IMR-90 (cell line): ENCODE data around the gene ITPK1. TPM values are rescaled to one million over a fixed set of nuclear protein-coding genes. Genes with fewer than 3 reads are reported as not detected.

Source experiments
- ATAC-seq: fragments of 200-7000 bp; cut with Tn5 transposase; 2 replicates; pipeline ENCODE4 v1.9.1; 2020; ENCODE audit warnings: low read depth, mild to moderate bottlenecking, moderate library complexity
- BruUV-seq: library from RNA; stranded (reverse); fragments of 400-500 nt; replicated peaks from 2 replicates; lab custom pipeline; 2021; lab: Mats Ljungman, UMichigan
- CTCF ChIA-PET: fragments of 300-600 bp; formaldehyde crosslinking; extraction: SDS; loops from one replicate; lab custom pipeline; 2021; ENCODE audit warnings: antibody characterized with exemption; lab: Yijun Ruan, JAX
- POLR2A ChIA-PET: fragments of 300-600 bp; sonication (Branson Sonifier 250); formaldehyde crosslinking; loops from one replicate; lab custom pipeline; 2022; ENCODE audit warnings: antibody characterized with exemption; ENCODE audit not compliant: unreplicated experiment; lab: Charles Lee
- DNase-seq: peaks from one replicate; pipeline ENCODE4 v3.0.0; 2013
- H2AFZ ChIP-seq: replicated peaks from 2 replicates; pipeline ENCODE3; 2013; ENCODE audit warnings: low read length, mild to moderate bottlenecking; ENCODE audit not compliant: poor library complexity
- H2AK5ac ChIP-seq: 2 replicates; pipeline ENCODE4 v1.6.1; 2013; ENCODE audit warnings: low read depth, low read length, inconsistent platforms
- H2AK9ac ChIP-seq: replicated peaks from 2 replicates; pipeline ENCODE3; 2013; ENCODE audit warnings: mild to moderate bottlenecking, low read depth, low read length, moderate library complexity; ENCODE audit not compliant: poor library complexity
- H2BK120ac ChIP-seq: 2 replicates; pipeline ENCODE4 v1.6.1; 2013; ENCODE audit warnings: low read depth, low read length, inconsistent platforms
- H2BK15ac ChIP-seq: 3 replicates; pipeline ENCODE4 v1.6.1; 2013; ENCODE audit warnings: low read depth, low read length, inconsistent platforms
- H2BK20ac ChIP-seq: 2 replicates; pipeline ENCODE4 v1.6.1; 2013; ENCODE audit warnings: low read depth, mild to moderate bottlenecking, inconsistent platforms, low read length, moderate library complexity
- H2BK5ac ChIP-seq: 2 replicates; pipeline ENCODE4 v1.6.1; 2013; ENCODE audit warnings: mild to moderate bottlenecking, low read depth, low read length, inconsistent platforms; ENCODE audit not compliant: poor library complexity, severe bottlenecking
- H3K14ac ChIP-seq: replicated peaks from 2 replicates; pipeline ENCODE4 v1.6.1; 2013; ENCODE audit warnings: low read depth, low read length, inconsistent platforms
- H3K18ac ChIP-seq: 2 replicates; pipeline ENCODE4 v1.6.1; 2013; ENCODE audit warnings: low read depth, low read length, control low read depth
- H3K23ac ChIP-seq: 2 replicates; pipeline ENCODE4 v1.6.1; 2013; ENCODE audit warnings: low read depth, low read length, inconsistent platforms
- H3K27ac ChIP-seq: 2 replicates; pipeline ENCODE4 v1.5.1; 2013; ENCODE audit warnings: mild to moderate bottlenecking, control low read depth, low read length; ENCODE audit not compliant: insufficient read depth
- H3K27me3 ChIP-seq: 2 replicates; pipeline ENCODE4 v1.6.1; 2013; ENCODE audit warnings: low read length; ENCODE audit not compliant: control insufficient read depth, insufficient read depth
- H3K36me3 ChIP-seq: 2 replicates; pipeline ENCODE4 v1.6.1; 2013; ENCODE audit warnings: low read length, mixed read lengths; ENCODE audit not compliant: control insufficient read depth, insufficient read depth
- H3K4ac ChIP-seq: 2 replicates; pipeline ENCODE4 v1.6.1; 2013; ENCODE audit warnings: low read depth, low read length, inconsistent platforms
- H3K4me1 ChIP-seq: 2 replicates; pipeline ENCODE4 v1.6.1; 2013; ENCODE audit warnings: low read length, mixed read lengths; ENCODE audit not compliant: control insufficient read depth, insufficient read depth
- H3K4me2 ChIP-seq: 2 replicates; pipeline ENCODE4 v1.6.1; 2013; ENCODE audit warnings: low read depth, mild to moderate bottlenecking, control low read depth, low read length, moderate library complexity
- H3K4me3 ChIP-seq: 2 replicates; pipeline ENCODE4 v1.5.1; 2013; ENCODE audit warnings: low read depth, mild to moderate bottlenecking, control low read depth, low read length, moderate library complexity; ENCODE audit not compliant: insufficient read depth
- H3K56ac ChIP-seq: 2 replicates; pipeline ENCODE4 v1.6.1; 2013; ENCODE audit warnings: low read length, inconsistent platforms; ENCODE audit not compliant: insufficient read depth; ENCODE audit errors: extremely low read depth
- H3K79me1 ChIP-seq, 2 experiments: 2 replicates each; pipeline ENCODE4 v1.6.1; 2013; ENCODE audit warnings: low read length in 2 of 2, inconsistent platforms in 1 of 2, low read depth in 1 of 2
- H3K9ac ChIP-seq: 2 replicates; pipeline ENCODE4 v1.6.1; 2013; ENCODE audit warnings: low read depth, low read length, control low read depth
- H3K9me1 ChIP-seq: 2 replicates; pipeline ENCODE4 v1.6.1; 2013; ENCODE audit warnings: low read length, inconsistent platforms; ENCODE audit not compliant: insufficient read depth
- H3K9me3 ChIP-seq: 2 replicates; pipeline ENCODE4 v1.6.1; 2013; ENCODE audit warnings: low read length; ENCODE audit not compliant: control insufficient read depth, insufficient read depth
- H4K20me1 ChIP-seq: 2 replicates; pipeline ENCODE4 v1.6.1; 2013; ENCODE audit warnings: low read length, inconsistent platforms; ENCODE audit not compliant: insufficient read depth
- H4K5ac ChIP-seq: 2 replicates; pipeline ENCODE4 v1.6.1; 2013; ENCODE audit warnings: mild to moderate bottlenecking, low read depth, low read length, control low read depth
- H4K8ac ChIP-seq, 2 experiments: 2 replicates each; pipeline ENCODE4 v1.6.1; 2013; ENCODE audit warnings: low read depth in 2 of 2, low read length in 2 of 2, control low read depth in 1 of 2, inconsistent platforms in 1 of 2
- H4K91ac ChIP-seq: 2 replicates; pipeline ENCODE4 v1.6.1; 2013; ENCODE audit warnings: low read depth, low read length, inconsistent platforms; ENCODE audit not compliant: insufficient read depth
- ELK1 ChIP-seq: fragments of 150-350 bp; IDR thresholded peaks from 2 replicates; pipeline ENCODE4 v1.6.1; 2016; ENCODE audit warnings: low read depth, mild to moderate bottlenecking, low read length, moderate library complexity, borderline replicate concordance
- MAFK ChIP-seq: IDR thresholded peaks from 2 replicates; pipeline ENCODE4 v1.6.1; 2012; ENCODE audit warnings: low read depth, low read length, improper control_type of control experiment
- RFX5 ChIP-seq: IDR thresholded peaks from 2 replicates; pipeline ENCODE4 v1.8.0; 2012; ENCODE audit warnings: low read depth, mild to moderate bottlenecking, low read length, moderate library complexity
- WGBS, 2 experiments: methylation state at CpG; one replicate each; pipeline versions ENCODE4 v1.1.5 to v1.1.7; 2013; ENCODE audit warnings: missing lambda C conversion rate in 2 of 2; ENCODE audit not compliant: insufficient read length in 1 of 2; ENCODE audit errors: extremely low coverage in 2 of 2; 5-methylcytosine and 5-hydroxymethylcytosine counted together
- dilution Hi-C: fragments of 300-500 bp; cut with HindIII; formaldehyde crosslinking; loops from one replicate; pipeline ENCODE4 v1.14.3; 2018; ENCODE audit warnings: low sequenced_read_pairs; ENCODE audit not compliant: unreplicated experiment
- in situ Hi-C: fragments of 300-500 bp; cut with MboI; formaldehyde crosslinking; loops from 3 replicates; pipeline ENCODE4 v1.14.3; 2019; ENCODE audit warnings: low sequenced_read_pairs, inconsistent platforms, mixed read lengths
- intact Hi-C: fragments of 100-400 bp; cut with micrococcal nuclease; formaldehyde crosslinking; loops from 2 replicates; pipeline ENCODE4 v1.10.0; 2022
- polyA plus RNA-seq, 3 experiments: library from polyadenylated mRNA; depleted of rRNA; stranded (reverse); fragments of >200 nt; gene quantifications; 2 replicates each; pipeline ENCODE4 v1.2.3, GENCODE V29; 2012; ENCODE audit warnings: low replicate concordance in 1 of 3
- total RNA-seq: library from RNA; depleted of rRNA; stranded (reverse); fragments of >200 nt; gene quantifications from 2 replicates; pipeline ENCODE4 v1.2.3, GENCODE V29; 2012

ITPK1 gene
- total and polyA plus RNA-seq, 2 of the 4 experiments (the other 2 are of a cell fraction), result 21.7 to 26.9 TPM

DNA sequence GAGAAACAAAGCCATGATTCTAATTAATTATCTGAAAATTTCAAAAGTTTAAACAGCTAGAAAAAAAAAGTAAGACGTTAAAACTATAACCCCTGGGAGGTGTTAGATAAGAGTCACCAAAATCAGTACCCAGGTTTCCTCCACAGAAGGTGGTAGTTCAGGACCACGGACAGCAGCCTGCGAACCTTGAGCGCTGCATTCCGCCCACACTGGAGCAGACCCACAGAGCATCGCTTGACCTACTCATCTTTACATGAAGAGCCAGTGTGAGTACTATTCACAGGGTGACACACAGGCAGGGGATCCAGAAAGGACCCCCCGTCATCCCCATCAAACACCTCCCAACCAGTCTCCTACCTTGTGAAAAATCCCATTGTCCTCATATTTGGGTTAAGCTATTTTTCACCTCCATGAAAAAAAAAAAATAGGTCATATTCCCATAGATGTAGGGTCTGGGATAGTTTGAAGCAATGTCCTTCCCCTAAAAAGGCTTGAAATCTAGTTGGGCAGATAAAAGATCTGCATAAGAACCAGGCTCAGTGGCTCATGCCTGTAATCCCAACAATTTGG lies 201.6 kb downstream of the ITPK1 start:
- DNase-seq (peak; percentile 15), ATAC-seq (peak; percentile 75)
- Histone ChIP-seq H4K8ac (no peak overlapping the region), H3K79me1 (no peaks in the 10 kb centered on the region), H3K27me3 (no peaks in the 10 kb centered on the region), H3K18ac (no peak overlapping the region), H3K9ac (no peak overlapping the region), H3K4ac (no peak overlapping the region), H4K5ac (no peak overlapping the region), H3K4me2 (no peak overlapping the region), H3K23ac (no peak overlapping the region), H2BK5ac (no peak overlapping the region), H4K20me1 (no peaks in the 10 kb centered on the region), H2AK9ac (no peak overlapping the region), H3K27ac (no peak overlapping the region), H2BK20ac (no peak overlapping the region), H2BK15ac (no peak overlapping the region), H3K9me3 (no peaks in the 10 kb centered on the region), H3K4me3 (no peak overlapping the region), H2AK5ac (no peak overlapping the region), H3K56ac (no peak overlapping the region), H2BK120ac (no peak overlapping the region), H3K36me3 (no peaks in the 10 kb centered on the region), H3K14ac (no peak overlapping the region), H4K91ac (no peak overlapping the region), H3K9me1 (no peaks in the 10 kb centered on the region), H3K4me1 (no peaks in the 10 kb centered on the region), H2AFZ (no peak overlapping the region)
- no peak for TF ChIP-seq MAFK
- no peak for TF ChIP-seq ELK1
- no peak for TF ChIP-seq RFX5
- POLR2A ChIA-PET, result interaction anchor here (0.7 kb wide), 1 partner anchor 172 kb away, joined by 8 read pairs; no protein-coding TSS in a partner anchor
- intact Hi-C loops, result no loop called here
- dilution Hi-C loops, result no loop called here
- CTCF ChIA-PET, result no interaction called here
- no TSS peak for BruUV-seq
- WGBS, 2 experiments, result no CpG with 5 or more reads among the region's 7 CpGs
- in situ Hi-C loops, result no loop called here
